IMR-90 (cell line): ENCODE data around the gene CRYGS. TPM values are rescaled to one million over a fixed set of nuclear protein-coding genes. Genes with fewer than 3 reads are reported as not detected.
A peak's percentile ranks its signal among the peaks of the same experiment; 100 is the strongest.

ENCODE experiments used
- BHLHE40 ChIP-seq: fragments of 150-350 bp; IDR thresholded peaks from 2 replicates; pipeline ENCODE4 v1.6.1; 2016; ENCODE audit warnings: mild to moderate bottlenecking, low read depth, low read length
- MAZ ChIP-seq: IDR thresholded peaks from 2 replicates; pipeline ENCODE4 v1.6.1; 2012; ENCODE audit warnings: low read depth, mild to moderate bottlenecking, low read length, improper control_type of control experiment, moderate library complexity, borderline replicate concordance
- POLR2A ChIP-seq: IDR thresholded peaks from 2 replicates; pipeline ENCODE4 v1.6.1; 2012; ENCODE audit warnings: mild to moderate bottlenecking, low read depth, low read length
- USF2 ChIP-seq: fragments of 150-350 bp; IDR thresholded peaks from 2 replicates; pipeline ENCODE4 v1.6.1; 2017; ENCODE audit warnings: mild to moderate bottlenecking, antibody characterized with exemption, low read length, low read depth
- polyA plus RNA-seq, 3 experiments: library from polyadenylated mRNA; depleted of rRNA; stranded (reverse); fragments of >200 nt; gene quantifications; 2 replicates each; pipeline ENCODE4 v1.2.3, GENCODE V29; 2012; ENCODE audit warnings: low replicate concordance in 1 of 3
- total RNA-seq: library from RNA; depleted of rRNA; stranded (reverse); fragments of >200 nt; gene quantifications from 2 replicates; pipeline ENCODE4 v1.2.3, GENCODE V29; 2012

Gene CRYGS
- total and polyA plus RNA-seq, 2 of the 4 experiments (the other 2 are of a cell fraction), result 0.36 to 2.1 TPM

GRCh38 chr3:186570096-186570940, 26.1 kb upstream of the CRYGS start, which contains the start of gene DNAJB11 (continued):
- TF ChIP-seq USF2 (peak; percentile 36; the same call in 1 of the 2 replicates), POLR2A (peak; percentile 88), MAZ (peak; percentile 95), BHLHE40 (peak; percentile 58; the same call in 1 of the 2 replicates)
